ENCODE results near the gene C17orf67. TPM values are rescaled to one million over a fixed set of nuclear protein-coding genes. Genes with fewer than 3 reads are reported as not detected.

The C17orf67 gene
- total RNA-seq, 3 donors from 2014 or later = 2.0 to 2.3 (median 2.2) TPM

GRCh38 chr17:56823848-56824247 lies 9.9 kb downstream of the C17orf67 start:
- Mint-ChIP-seq H3K9me3 (no peaks in the 10 kb centered on the region), H3K27me3 (ENCODE audit: low read depth) (no peaks in the 10 kb centered on the region), H3K36me3 (ENCODE audit: insufficient read depth) (no peaks in the 10 kb centered on the region), H3K4me1 (ENCODE audit: low read depth) (peaks cover 8% of the 10 kb centered on the region), H3K4me3 (no peak overlapping the region)
- no peak for DNase-seq
- no peak for ATAC-seq

DNA sequence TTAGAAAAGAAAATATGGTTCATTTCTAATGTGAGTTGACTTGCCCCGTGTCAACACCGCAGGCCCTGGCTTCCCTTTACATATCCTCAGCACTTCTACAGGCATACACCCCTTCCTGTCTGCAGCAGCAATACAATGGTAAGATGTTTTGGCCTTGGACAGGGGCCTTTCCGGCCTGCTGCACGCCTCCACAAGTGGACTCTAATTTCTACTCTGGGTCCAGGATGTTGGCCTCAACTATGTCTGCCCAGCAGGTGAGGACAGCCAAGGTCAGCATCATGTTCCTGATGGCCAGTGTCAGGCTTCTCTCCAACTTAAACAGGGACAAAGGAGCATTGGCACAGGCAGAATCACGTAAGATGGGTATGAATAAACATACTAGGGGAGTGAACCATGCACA lies 11.0 kb downstream of the C17orf67 start:
- no peak overlapping the region for H3K4me3 Mint-ChIP-seq
- H3K9me3 Mint-ChIP-seq = no peaks in the 10 kb centered on the region
- DNase-seq (no peak), ATAC-seq (no peak)
- peaks cover 8% of the 10 kb centered on the region for H3K4me1 Mint-ChIP-seq (ENCODE audit: low read depth)
- no peaks in the 10 kb centered on the region for H3K27me3 Mint-ChIP-seq (ENCODE audit: low read depth)
- no peaks in the 10 kb centered on the region for H3K36me3 Mint-ChIP-seq (ENCODE audit: insufficient read depth)

DNA sequence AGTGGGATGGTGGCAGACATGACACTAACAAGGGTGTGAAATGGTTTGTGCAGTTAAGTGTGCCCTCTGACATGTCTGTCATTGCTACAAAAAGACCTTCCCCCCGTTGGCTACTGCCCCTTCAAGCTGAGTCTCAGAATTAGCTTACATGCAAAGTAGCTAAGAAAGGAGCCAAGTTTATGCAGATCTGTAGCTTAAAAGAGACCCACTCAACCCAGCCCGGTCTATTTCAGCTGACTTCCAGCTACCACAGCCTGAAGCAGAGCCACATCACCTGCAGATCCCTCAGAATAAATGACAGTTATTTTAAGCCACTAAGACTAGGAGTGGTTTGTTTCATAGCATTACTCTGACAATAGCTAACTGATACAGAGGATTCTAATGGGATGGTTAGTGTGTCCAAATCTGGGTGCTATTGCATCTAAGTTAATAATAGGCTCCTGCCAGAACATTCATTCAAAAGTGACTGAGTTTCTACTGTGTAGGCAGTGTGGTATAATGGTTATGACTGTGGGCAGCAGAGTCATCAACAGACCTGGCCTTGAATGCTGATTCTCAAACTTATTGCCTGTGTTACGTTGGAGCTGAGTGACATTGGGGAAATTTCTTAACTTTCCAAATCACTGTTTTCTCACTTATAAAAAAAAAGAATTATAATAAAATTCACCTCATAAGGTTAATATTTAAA lies 11.7 kb downstream of the C17orf67 start:
- Mint-ChIP-seq H3K27me3 (ENCODE audit: low read depth) (no peaks in the 10 kb centered on the region), H3K4me1 (ENCODE audit: low read depth) (peaks cover 8% of the 10 kb centered on the region), H3K36me3 (ENCODE audit: insufficient read depth) (no peaks in the 10 kb centered on the region), H3K4me3 (no peak overlapping the region), H3K9me3 (no peaks in the 10 kb centered on the region)
- no peak for DNase-seq
- ATAC-seq = peak; percentile 72 to 76

GRCh38 chr17:56820207-56820606 lies 13.5 kb downstream of the C17orf67 start:
- Mint-ChIP-seq H3K9me3 (no peaks in the 10 kb centered on the region), H3K4me1 (ENCODE audit: low read depth) (peaks cover 8% of the 10 kb centered on the region)

DNA sequence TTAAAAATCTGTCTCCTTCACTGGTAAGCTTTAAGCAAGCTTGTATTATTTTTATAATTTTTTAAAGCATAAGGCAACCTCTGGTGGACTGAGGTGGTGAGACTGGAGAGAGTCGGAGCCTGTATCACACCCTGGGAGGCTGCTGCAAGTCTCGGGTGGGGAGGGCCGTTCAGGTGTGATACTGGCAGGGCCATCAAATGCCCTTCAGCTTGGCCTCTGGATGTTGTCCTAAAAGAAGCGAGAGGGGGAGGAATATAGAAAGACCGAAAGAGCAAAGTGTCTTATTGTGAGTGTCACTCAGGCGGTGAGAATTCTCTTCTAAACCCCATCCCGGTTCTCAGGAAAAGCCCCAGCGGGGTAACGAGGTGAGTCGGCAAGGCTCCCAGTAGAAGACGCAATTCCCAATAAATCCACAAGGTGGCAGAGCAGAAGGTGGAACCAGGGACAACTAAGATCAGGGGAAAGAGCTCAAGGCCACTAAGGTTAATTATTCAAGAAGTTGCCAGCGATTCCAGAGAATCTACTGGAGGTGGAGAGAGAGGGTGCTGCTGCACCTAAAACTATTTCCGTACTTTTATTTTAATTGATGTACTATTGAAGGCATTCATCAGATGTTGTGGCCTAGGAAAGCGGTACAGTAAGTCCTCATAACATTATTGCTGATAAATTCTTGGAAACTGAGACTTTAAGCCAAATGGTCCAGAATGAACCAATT lies 14.1 kb downstream of the C17orf67 start:
- Mint-ChIP-seq H3K4me1 (ENCODE audit: low read depth) (peaks cover 8% of the 10 kb centered on the region), H3K36me3 (ENCODE audit: insufficient read depth) (no peaks in the 10 kb centered on the region), H3K4me3 (no peak overlapping the region), H3K9me3 (no peaks in the 10 kb centered on the region), H3K27me3 (ENCODE audit: low read depth) (no peaks in the 10 kb centered on the region)
- DNase-seq (peak; percentile 69), ATAC-seq (peak; percentile 73 to 84)

More at GRCh38 chr17:56820207-56820606, 13.5 kb downstream of the C17orf67 start:
- ATAC-seq (no peak), DNase-seq (no peak)
- H3K27me3 Mint-ChIP-seq (ENCODE audit: low read depth) = no peaks in the 10 kb centered on the region
- H3K36me3 Mint-ChIP-seq (ENCODE audit: insufficient read depth) = no peaks in the 10 kb centered on the region
- H3K4me3 Mint-ChIP-seq = no peak overlapping the region

- no peaks in the 10 kb centered on the region for H3K36me3 Mint-ChIP-seq (ENCODE audit: insufficient read depth)
- H3K4me1 Mint-ChIP-seq (ENCODE audit: low read depth) = peaks cover 8% of the 10 kb centered on the region
- DNase-seq (no peak), ATAC-seq (no peak)
- no peaks in the 10 kb centered on the region for H3K27me3 Mint-ChIP-seq (ENCODE audit: low read depth)
- no peaks in the 10 kb centered on the region for H3K9me3 Mint-ChIP-seq
- no peak overlapping the region for H3K4me3 Mint-ChIP-seq
These were observed 14.7 kb downstream of the C17orf67 start for GRCh38 chr17:56819030-56819429.

GRCh38 chr17:56817066-56817465 lies 16.7 kb downstream of the C17orf67 start:
- Mint-ChIP-seq H3K36me3 (ENCODE audit: insufficient read depth) (peaks cover 6% of the 10 kb centered on the region), H3K9me3 (no peaks in the 10 kb centered on the region), H3K4me3 (no peak overlapping the region), H3K27me3 (ENCODE audit: low read depth) (peaks cover 3% of the 10 kb centered on the region), H3K4me1 (ENCODE audit: low read depth) (peaks cover 8% of the 10 kb centered on the region)
- no peak for DNase-seq
- no peak for ATAC-seq

- Mint-ChIP-seq H3K9me3 (no peaks in the 10 kb centered on the region), H3K4me1 (ENCODE audit: low read depth) (peaks cover 3% of the 10 kb centered on the region), H3K4me3 (no peak overlapping the region), H3K36me3 (ENCODE audit: insufficient read depth) (peaks cover 10% of the 10 kb centered on the region), H3K27me3 (ENCODE audit: low read depth) (peaks cover 3% of the 10 kb centered on the region)
- DNase-seq (no peak), ATAC-seq (no peak)
These were observed 18.0 kb downstream of the C17orf67 start for GRCh38 chr17:56815711-56816110.

GRCh38 chr17:56812901-56813388 lies 20.8 kb downstream of the C17orf67 start:
- no peaks in the 10 kb centered on the region for H3K9me3 Mint-ChIP-seq

DNA sequence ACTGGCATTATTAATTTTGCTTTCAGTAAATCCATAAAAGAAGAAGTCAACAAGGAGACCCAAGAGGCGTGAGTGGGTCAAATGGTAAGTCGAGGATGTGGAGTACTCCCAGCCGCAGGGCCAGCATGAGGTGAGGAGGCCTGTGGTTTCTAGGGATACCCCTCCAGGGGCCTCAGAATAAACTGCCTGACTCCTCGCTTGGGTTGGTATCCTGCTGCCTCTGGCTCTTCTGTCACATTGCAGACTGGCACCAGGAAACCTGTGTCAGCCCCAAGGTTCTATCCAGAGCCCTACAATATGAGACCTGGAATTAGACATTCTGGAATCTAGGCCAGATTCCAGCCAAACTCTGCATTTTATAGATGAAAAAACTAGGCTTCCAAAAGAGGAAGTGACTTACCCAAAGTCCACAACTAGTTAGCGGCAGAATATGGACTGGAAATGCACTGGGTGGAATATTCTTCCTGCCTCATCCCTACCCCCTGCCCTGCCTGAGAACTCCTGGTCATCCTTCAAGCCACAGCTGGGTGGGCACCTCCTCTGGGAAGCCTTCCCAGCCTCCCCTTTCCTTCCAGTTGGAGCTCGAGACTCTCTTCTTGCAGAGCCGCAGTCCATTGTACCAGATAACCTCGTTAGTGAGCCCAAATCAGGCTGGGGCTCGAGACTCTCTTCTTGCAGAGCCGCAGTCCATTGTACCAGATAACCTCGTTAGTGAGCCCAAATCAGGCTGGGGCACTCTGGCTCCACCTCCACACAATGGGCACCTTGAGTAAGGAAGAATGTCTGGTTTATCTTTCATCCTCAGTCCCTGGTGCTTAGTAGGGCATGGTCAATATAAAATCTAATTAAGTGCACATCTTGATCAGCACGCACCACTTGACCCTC lies 22.6 kb downstream of the C17orf67 start:
- peaks cover 16% of the 10 kb centered on the region for H3K36me3 Mint-ChIP-seq (ENCODE audit: insufficient read depth)
- peaks cover 3% of the 10 kb centered on the region for H3K27me3 Mint-ChIP-seq (ENCODE audit: low read depth)
- DNase-seq (no peak), ATAC-seq (no peak)
- H3K4me1 Mint-ChIP-seq (ENCODE audit: low read depth) = no peaks in the 10 kb centered on the region
- no peak overlapping the region for H3K4me3 Mint-ChIP-seq
- no peaks in the 10 kb centered on the region for H3K9me3 Mint-ChIP-seq

More at GRCh38 chr17:56812901-56813388, 20.8 kb downstream of the C17orf67 start:
- ATAC-seq (no peak), DNase-seq (no peak)
- Mint-ChIP-seq H3K4me3 (no peak overlapping the region), H3K4me1 (ENCODE audit: low read depth) (no peaks in the 10 kb centered on the region), H3K27me3 (ENCODE audit: low read depth) (peaks cover 3% of the 10 kb centered on the region), H3K36me3 (ENCODE audit: insufficient read depth) (peaks cover 10% of the 10 kb centered on the region)

DNA sequence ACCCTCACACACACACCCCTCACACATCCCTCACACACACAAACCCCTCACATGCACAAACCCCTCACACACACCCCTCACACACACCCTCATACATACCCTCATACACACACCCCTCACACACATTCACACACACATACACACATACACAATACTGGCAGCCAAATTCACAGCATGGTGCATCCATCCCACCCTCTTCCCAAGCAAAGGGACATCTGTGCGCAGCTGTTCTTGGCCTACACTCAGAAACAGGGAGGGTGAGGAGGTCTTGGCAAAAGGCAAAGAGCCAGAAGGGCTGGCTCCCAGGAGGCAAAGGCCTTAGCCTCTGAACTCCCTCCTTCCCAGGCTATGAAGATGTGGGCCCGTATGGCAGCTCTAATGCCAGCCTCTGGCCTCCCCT lies 23.4 kb downstream of the C17orf67 start:
- DNase-seq = no peak
- ATAC-seq = no peak
- Mint-ChIP-seq H3K9me3 (no peaks in the 10 kb centered on the region), H3K4me1 (ENCODE audit: low read depth) (no peaks in the 10 kb centered on the region), H3K27me3 (ENCODE audit: low read depth) (peaks cover 3% of the 10 kb centered on the region), H3K4me3 (no peak overlapping the region), H3K36me3 (ENCODE audit: insufficient read depth) (peaks cover 16% of the 10 kb centered on the region)

DNA sequence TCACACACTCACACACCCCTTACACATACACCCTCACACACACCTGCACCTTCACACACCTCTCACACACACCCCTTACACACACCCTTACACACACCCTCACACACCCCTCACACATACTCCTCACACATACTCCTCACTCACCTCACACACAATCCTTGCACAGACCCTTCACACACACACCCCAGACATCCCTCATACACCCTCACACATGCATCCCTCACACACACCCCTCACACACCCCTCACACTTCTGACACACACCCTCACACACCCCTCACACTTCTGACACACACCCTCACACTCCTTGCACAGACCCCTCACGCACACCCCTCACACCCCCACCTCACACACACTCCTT lies 23.9 kb downstream of the C17orf67 start:
- Mint-ChIP-seq H3K27me3 (ENCODE audit: low read depth) (peaks cover 3% of the 10 kb centered on the region), H3K4me1 (ENCODE audit: low read depth) (no peaks in the 10 kb centered on the region), H3K9me3 (no peaks in the 10 kb centered on the region), H3K36me3 (ENCODE audit: insufficient read depth) (peaks cover 16% of the 10 kb centered on the region), H3K4me3 (no peak overlapping the region)
- ATAC-seq (no peak), DNase-seq (no peak)

DNA sequence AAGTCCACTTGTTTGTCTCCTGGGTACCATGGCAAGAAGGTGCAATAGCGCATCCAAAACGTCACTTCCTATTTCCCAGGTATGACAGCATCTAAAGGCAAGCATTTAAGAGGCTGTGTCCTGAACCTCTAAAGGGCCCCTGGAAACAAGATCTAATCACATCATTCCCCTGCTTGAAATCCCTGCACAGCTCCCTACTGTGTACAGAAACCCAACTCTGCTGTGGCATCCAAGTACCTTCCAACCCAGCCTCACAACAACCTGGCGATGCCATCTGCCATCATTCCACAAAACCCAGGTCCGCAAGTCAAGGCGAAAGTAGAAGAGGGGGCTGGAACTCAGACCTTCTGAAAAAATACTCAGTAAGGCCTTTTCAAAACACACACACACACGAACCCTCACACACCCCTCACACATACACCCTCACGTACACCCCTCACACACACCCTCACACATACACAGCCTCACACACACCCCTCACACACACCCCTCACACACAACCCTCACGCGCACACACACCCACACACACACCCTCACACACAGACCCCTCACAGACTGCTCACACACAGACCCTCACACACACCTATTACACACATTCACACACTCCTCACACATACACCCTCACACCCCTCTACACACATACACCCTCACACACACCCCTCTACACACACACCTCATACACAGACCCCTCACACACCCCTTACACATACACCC lies 24.5 kb downstream of the C17orf67 start:
- ATAC-seq (no peak), DNase-seq (no peak)
- Mint-ChIP-seq H3K4me3 (no peak overlapping the region), H3K9me3 (no peaks in the 10 kb centered on the region), H3K27me3 (ENCODE audit: low read depth) (peaks cover 3% of the 10 kb centered on the region), H3K4me1 (ENCODE audit: low read depth) (no peaks in the 10 kb centered on the region), H3K36me3 (ENCODE audit: insufficient read depth) (peaks cover 16% of the 10 kb centered on the region)

GRCh38 chr17:56808503-56808902 lies 25.2 kb downstream of the C17orf67 start:
- H3K36me3 Mint-ChIP-seq (ENCODE audit: insufficient read depth) = peaks cover 15% of the 10 kb centered on the region
- no peaks in the 10 kb centered on the region for H3K4me1 Mint-ChIP-seq (ENCODE audit: low read depth)
- H3K4me3 Mint-ChIP-seq = no peak overlapping the region
- no peaks in the 10 kb centered on the region for H3K9me3 Mint-ChIP-seq
- DNase-seq (no peak), ATAC-seq (no peak)
- H3K27me3 Mint-ChIP-seq (ENCODE audit: low read depth) = peaks cover 3% of the 10 kb centered on the region

Data from activated T-cell treated with anti-CD3 and anti-CD28 coated beads, Interleukin-2, amount 50 U/mL, for 4 hours (primary cell).